ENCODE results near the gene C6orf141. TPM values are rescaled to one million over a fixed set of nuclear protein-coding genes. Genes with fewer than 3 reads are reported as not detected.

The C6orf141 gene
- total and polyA plus RNA-seq, 2 of the 8 experiments (the other 6 are each of a cell fraction or from before 2014, with no cell fraction given) = 7.6 to 16.1 TPM

DNA sequence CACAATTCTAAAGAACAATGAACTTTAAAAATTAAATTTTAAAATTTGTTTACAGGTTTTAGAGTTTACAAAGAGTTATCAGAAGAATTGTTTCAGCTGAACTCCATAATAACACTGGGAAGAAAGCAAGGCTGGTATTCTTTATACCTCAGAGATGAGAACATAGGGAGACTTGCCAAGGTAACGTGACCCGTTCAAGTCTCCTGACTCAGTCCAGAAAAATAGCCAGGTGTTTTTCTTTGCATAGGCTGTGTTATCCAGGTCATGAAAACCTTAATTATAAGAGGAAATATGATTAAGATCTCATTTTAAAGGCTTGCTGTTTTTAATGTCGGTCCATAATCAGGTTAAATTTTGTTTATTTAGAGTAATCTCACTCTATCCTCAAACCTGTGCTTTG lies 8.5 kb upstream of the C6orf141 start:
- Histone ChIP-seq H2BK12ac (ENCODE audit: low read depth, low read length) (no peak overlapping the region), H3K4ac (replicated peaks; ENCODE audit: insufficient read length, low read depth, low read length) (no peak overlapping the region), H3K9me3 (ENCODE audit: insufficient read depth in 2 of 2, low read depth in 1 of 2, low read length in 1 of 2) (no peaks in the 10 kb centered on the region), H3K4me1 (replicated peaks in 1 of 4; ENCODE audit: control insufficient read depth in 3 of 4, insufficient read depth in 4 of 4, low read length in 3 of 4) (no peaks in the 10 kb centered on the region), H3K23ac (ENCODE audit: insufficient read length) (no peak overlapping the region), H3K79me2 (ENCODE audit: control insufficient read depth in 1 of 2, insufficient read depth in 2 of 2, low read length in 2 of 2) (no peaks in the 10 kb centered on the region), H3K4me2 (ENCODE audit: insufficient read depth in 1 of 2, low read depth in 2 of 2, low read length in 2 of 2) (no peak overlapping the region), H2AFZ (ENCODE audit: low read length) (no peak overlapping the region), H3K27ac (ENCODE audit: low read depth, low read length) (no peak overlapping the region), H3K36me3 (ENCODE audit: control insufficient read depth in 2 of 4, insufficient read depth in 4 of 4, low read length in 3 of 4) (no peaks in the 10 kb centered on the region), H2BK15ac (ENCODE audit: low read length) (no peak overlapping the region), H3K56ac (replicated peaks; ENCODE audit: insufficient read length, low read depth, low read length) (no peak overlapping the region), H3K18ac (ENCODE audit: extremely low read depth, low read length) (no peak overlapping the region), H3K4me3 (ENCODE audit: extremely low read depth in 1 of 4, insufficient read depth in 2 of 4, low read depth in 3 of 4, low read length in 4 of 4) (no peak overlapping the region), H3K27me3 (replicated peaks in 1 of 4; ENCODE audit: control insufficient read depth in 3 of 4, extremely low read depth in 1 of 4, insufficient read depth in 3 of 4, low read length in 3 of 4) (no peaks in the 10 kb centered on the region), H4K8ac (ENCODE audit: extremely low read depth, insufficient read depth, low read length) (no peak overlapping the region), H2BK120ac (replicated peaks; ENCODE audit: low read depth, low read length) (no peak overlapping the region), H2AK5ac (ENCODE audit: low read depth, low read length) (no peak overlapping the region), H4K5ac (ENCODE audit: insufficient read length, low read depth, low read length) (no peak overlapping the region), H3K79me1 (ENCODE audit: low read depth, low read length) (no peaks in the 10 kb centered on the region), H4K20me1 (replicated peaks in 1 of 2; ENCODE audit: control insufficient read depth in 1 of 2, insufficient read depth in 2 of 2, low read length in 2 of 2) (no peaks in the 10 kb centered on the region), H4K91ac (replicated peaks; ENCODE audit: insufficient read length, low read length) (no peak overlapping the region), H2BK5ac (ENCODE audit: low read depth, low read length) (no peak overlapping the region), H3K14ac (ENCODE audit: insufficient read length) (no peak overlapping the region), H3K23me2 (ENCODE audit: low read depth, low read length) (no peaks in the 10 kb centered on the region), H3K9ac (replicated peaks in 1 of 4; ENCODE audit: extremely low read depth in 1 of 4, low read depth in 3 of 4, low read length in 3 of 4) (no peak overlapping the region), H2BK20ac (ENCODE audit: low read length) (no peak overlapping the region)
- POLR2A ChIA-PET (ENCODE audit: partially characterized antibody) = interaction anchor here (2.0 kb wide), 1 partner anchor 8 kb away, joined by 8 read pairs; the partner anchor contains the start of gene C6orf141
- 89% methylated on average over 3 of the region's 3 CpGs; no CpG with 5 or more reads in 1 of the 2 experiments for WGBS, 2 experiments (ENCODE audit: extremely low coverage in 1 of 2, insufficient coverage in 1 of 2, insufficient read length in 1 of 2, insufficient replicate concordance in 2 of 2, low coverage in 1 of 2, low lambda C conversion rate in 2 of 2, missing lambda C conversion rate in 1 of 2)
- FAIRE-seq (no peak), DNase-seq (ENCODE audit: low read depth in 1 of 2, low spot score in 2 of 2) (no peak)
- CTCF ChIA-PET (ENCODE audit: partially characterized antibody) = interaction anchor here (0.9 to 3.3 kb wide), 3 partner anchors 10 to 78 kb away, joined by 3 to 22 read pairs (median 7); no protein-coding TSS in a partner anchor
- TF ChIP-seq, protein P1, sequence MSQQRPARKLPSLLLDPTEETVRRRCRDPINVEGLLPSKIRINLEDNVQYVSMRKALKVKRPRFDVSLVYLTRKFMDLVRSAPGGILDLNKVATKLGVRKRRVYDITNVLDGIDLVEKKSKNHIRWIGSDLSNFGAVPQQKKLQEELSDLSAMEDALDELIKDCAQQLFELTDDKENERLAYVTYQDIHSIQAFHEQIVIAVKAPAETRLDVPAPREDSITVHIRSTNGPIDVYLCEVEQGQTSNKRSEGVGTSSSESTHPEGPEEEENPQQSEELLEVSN (IDR thresholded peaks at IDR 0.05) = no peak
- TF ChIP-seq KDM1A (IDR thresholded peaks at IDR 0.05; ENCODE audit: borderline replicate concordance, low read length) = no peak
- TF ChIP-seq, protein P2, sequence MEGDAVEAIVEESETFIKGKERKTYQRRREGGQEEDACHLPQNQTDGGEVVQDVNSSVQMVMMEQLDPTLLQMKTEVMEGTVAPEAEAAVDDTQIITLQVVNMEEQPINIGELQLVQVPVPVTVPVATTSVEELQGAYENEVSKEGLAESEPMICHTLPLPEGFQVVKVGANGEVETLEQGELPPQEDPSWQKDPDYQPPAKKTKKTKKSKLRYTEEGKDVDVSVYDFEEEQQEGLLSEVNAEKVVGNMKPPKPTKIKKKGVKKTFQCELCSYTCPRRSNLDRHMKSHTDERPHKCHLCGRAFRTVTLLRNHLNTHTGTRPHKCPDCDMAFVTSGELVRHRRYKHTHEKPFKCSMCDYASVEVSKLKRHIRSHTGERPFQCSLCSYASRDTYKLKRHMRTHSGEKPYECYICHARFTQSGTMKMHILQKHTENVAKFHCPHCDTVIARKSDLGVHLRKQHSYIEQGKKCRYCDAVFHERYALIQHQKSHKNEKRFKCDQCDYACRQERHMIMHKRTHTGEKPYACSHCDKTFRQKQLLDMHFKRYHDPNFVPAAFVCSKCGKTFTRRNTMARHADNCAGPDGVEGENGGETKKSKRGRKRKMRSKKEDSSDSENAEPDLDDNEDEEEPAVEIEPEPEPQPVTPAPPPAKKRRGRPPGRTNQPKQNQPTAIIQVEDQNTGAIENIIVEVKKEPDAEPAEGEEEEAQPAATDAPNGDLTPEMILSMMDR (IDR thresholded peaks at IDR 0.05; ENCODE audit: control extremely low read depth in 1 of 3, insufficient read depth in 1 of 3, low read depth in 1 of 3, low read length in 3 of 3) = no peak
- no peak for TF ChIP-seq FOSL1 (IDR thresholded peaks at IDR 0.05; ENCODE audit: insufficient read depth, low read depth, low read length)
- TF ChIP-seq RNF2 (IDR thresholded peaks at IDR 0.05; ENCODE audit: borderline replicate concordance, low read depth, low read length, missing control alignments, poor library complexity, severe bottlenecking) = no peak
- TF ChIP-seq, protein P3, sequence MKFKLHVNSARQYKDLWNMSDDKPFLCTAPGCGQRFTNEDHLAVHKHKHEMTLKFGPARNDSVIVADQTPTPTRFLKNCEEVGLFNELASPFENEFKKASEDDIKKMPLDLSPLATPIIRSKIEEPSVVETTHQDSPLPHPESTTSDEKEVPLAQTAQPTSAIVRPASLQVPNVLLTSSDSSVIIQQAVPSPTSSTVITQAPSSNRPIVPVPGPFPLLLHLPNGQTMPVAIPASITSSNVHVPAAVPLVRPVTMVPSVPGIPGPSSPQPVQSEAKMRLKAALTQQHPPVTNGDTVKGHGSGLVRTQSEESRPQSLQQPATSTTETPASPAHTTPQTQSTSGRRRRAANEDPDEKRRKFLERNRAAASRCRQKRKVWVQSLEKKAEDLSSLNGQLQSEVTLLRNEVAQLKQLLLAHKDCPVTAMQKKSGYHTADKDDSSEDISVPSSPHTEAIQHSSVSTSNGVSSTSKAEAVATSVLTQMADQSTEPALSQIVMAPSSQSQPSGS (IDR thresholded peaks at IDR 0.05; ENCODE audit: low read length) = no peak
- TF ChIP-seq TCF12 (IDR thresholded peaks at IDR 0.05; ENCODE audit: low read depth, low read length) = no peak
- no peak for TF ChIP-seq SP2 (IDR thresholded peaks at IDR 0.05; ENCODE audit: low read length)
- no peak for TF ChIP-seq CHD1 (IDR thresholded peaks at IDR 0.05; ENCODE audit: low read depth, low read length)
